HG03103 (cell line): ENCODE data around the gene HOMER2.
"Not testable (repeated sequence)": the region's sequence is repeated elsewhere in the genome, so short reads cannot be mapped to it uniquely, and the experiment has no call there.

ENCODE experiments used
- ATAC-seq: cut with Tn5 transposase; IDR thresholded peaks from one replicate; pipeline ENCODE4 v1.9.1; 2021; ENCODE audit warnings: low read depth; ENCODE audit not compliant: unreplicated experiment

HOMER2 gene

DNA sequence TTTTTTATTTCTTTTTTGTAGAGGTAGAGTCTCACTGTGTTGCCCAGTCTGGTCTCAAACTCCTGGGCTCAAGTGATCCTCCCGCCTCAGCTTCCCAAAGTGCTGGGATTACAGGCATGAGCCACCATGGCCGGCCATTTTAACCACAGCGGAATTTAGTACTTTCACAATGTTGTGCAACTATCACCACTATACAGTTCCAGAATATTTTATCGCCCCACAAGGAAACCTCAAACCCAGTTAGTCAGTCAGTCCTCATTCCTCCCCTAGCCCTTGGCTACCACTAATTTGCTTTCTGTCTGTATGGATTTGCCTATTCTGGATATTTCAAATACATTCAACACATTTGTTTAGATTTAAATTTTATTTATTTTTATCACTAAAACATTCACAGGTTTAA, 15.5 kb upstream of the HOMER2 start:
- no peak for ATAC-seq

DNA sequence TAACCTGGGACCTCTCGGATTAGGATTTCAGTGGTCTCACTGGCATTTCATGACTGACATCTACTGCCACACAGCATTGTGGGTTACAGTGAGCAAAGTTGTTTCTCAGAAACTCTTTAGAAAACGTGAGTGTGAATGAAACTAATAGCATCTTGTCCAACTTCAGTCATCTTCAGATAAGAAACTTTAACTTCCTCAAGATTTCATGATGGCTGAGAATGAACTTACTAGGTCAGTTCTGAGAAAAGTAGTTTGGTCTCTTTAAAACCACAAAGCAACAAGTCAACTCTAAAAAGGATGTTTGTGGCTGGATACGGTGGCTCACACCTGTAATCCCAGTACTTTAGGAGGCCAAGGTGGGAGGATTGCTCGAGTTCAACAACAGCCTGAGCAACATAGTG, 14.2 kb upstream of the HOMER2 start:
- ATAC-seq = no peak

DNA sequence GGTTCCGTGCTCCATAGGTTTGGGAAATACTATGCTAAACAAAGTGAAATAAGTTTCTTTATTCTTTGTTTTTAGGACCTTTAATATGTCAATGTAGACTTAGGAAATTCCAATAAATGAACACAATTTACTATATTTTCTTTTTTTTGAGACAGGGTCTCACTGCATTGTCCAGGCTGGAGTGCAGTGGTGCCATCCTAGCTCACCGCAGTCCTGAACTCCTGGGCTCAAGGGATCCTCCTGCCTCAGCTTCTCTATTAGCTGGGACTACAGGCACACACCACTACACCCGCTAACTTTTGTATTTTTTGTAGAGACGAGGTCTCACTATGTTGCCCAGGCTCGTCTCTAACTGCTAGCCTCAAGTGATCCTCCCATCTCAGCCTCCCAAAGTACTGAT, 12.4 kb upstream of the HOMER2 start:
- ATAC-seq = no peak

DNA sequence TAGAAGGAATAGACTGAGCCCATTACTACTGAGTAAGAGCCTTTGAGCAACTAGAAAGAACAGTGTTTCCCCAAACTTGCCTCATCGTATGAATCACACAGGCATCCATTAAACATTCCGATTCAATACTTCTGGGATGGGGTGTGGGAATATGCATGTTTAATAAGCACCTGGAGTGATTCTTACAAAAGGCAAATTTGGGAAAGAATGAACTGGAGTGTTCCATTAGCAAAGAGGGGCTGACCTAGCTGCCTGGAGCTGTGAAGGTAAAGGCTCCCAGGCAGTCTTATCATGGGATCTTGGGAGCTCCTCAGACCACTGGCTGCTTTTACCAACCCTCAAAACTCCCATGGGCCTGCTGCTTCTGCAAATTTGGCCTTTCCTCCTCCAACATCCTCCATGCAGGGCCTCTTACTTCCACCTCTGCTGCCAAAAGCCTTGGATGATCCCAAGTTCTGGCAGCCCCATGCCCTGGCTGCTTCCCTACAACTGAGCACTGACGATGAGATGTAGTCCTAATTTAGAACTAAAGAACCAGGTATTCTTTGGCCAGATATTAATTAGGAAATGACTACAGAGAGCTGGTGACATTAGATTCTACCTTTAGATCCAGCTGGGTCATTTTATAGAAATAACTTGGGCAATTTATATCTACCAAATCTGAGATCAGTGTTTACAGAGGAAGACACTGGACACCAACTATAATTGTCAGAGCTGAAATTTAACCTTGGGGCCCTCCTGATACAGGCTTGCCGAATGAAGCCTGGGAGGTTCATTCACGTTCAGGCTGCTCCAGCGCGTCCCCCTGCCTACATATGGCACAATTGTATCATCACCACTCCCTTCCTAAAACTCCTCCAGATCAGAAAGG, 11.2 kb upstream of the HOMER2 start:
- ATAC-seq = no peak

DNA sequence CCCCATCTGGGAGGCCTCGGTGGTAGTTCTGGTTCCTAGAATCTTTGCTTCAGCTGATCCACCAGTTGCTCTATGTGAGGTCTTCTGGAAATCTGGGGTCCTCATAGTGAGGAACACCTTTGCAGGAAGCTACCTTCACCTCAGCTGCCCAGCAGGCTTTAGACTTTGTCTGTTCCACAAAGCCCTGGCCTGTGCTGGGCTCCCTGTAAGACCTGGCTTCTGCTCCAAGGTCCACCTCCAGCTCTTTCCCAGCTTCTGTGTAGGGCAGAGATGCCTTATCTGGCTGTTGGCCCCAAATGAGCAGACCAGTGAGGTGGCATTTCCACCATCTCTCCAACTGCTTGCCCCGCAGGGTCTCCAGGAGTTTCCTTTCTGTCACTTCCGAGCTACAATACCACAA, 8.2 kb upstream of the HOMER2 start:
- ATAC-seq = no peak

DNA sequence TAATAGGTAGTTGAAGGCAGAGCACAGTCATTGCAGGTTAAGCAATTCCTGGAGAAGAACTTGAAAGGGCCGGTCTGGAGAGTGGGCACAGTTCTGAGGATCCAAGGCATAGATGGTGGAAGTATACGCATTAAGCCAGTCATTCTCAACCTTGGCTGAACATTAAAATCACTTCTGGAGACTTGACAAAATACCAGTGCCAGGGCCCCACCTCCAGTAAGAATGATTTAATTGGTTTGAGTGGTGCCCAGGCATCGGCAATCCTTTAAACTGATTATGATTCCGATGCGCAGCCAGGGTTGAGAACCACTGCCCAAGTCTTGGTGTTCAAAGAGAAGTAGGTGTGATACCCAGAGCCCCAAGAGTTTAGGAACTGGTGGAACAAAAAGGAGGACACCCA, 6.9 kb upstream of the HOMER2 start:
- no peak for ATAC-seq

DNA sequence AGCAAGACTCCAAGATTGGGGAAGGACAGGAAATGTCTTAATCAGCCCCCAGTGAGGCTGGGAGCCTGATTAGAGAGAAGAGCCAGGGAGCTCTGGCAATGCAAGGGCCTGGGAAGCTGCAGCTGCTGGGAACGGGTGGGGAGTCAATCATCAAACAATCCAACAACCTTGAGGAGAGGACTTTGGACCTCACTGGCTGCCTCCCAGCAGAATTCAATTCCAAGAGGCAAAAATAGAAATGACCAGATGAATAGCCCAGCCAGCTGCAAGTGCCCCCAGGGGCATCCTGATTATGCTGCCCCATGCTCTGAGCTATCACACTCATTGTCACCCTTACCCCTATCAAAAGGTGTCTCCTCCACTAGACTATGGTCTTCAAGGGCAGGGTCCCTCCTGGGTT, 6.1 kb upstream of the HOMER2 start:
- no peak for ATAC-seq

DNA sequence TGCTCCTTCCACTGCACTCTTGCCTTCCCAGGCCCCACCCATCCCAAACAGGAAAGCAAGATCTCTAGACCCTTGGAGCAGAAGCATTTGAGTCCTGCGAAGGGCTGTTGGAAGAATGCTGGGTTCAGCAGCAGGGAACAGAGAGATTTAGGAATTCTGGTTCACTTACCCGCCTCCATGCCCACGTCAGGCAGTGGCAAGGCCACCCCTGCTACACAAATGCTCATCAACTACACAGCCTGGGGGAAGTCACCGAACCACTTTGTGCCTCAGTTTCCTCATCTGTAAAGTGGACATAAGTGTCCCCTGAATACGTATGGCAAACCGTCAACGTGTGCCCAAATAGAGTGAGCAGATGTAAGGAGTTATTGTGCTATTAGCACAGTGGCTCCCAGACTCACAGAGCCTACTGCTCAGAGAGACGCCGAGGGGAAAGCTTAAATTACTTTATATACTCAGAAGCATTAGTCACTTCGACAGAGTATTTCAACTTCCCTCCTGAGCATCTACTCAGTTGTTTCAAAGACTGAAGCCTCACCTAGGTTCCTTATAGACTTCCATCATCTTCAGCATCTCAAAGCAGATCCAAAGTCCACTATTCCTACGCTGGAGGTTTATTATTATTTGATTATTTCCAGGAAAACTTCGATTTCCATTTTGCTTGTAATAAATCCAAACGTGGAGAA, 905 bp downstream of the HOMER2 start:
- ATAC-seq = no peak

DNA sequence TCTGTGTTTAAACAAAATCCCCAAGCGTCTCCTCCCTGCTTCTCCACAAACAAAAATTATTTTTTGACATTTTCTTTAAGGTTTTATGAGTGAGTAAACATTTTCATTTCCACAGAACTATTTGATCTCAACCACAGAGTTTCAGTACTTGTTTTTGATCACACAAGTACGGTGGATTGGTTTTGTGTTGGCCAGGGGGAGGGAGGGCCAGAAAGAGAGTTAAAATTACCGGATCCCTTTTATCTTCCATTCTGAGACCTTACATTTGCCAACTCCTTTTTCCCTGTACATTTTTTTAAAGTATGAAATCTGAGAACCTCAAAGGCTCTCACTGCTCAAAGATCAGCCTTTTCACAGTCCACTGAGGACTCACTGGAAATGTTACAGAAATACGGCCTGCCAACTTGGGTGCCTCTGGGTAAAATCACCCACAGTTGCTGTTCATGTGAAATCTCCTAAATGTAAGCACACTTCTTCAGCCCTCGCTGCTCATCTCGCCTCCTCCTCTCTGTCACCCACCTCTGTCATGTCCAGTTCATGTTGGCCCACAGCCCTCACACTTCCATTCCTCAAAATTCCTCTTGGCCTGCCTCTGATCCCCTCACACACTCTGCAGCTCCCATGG, 1.7 kb downstream of the HOMER2 start:
- ATAC-seq = peak; percentile 53

DNA sequence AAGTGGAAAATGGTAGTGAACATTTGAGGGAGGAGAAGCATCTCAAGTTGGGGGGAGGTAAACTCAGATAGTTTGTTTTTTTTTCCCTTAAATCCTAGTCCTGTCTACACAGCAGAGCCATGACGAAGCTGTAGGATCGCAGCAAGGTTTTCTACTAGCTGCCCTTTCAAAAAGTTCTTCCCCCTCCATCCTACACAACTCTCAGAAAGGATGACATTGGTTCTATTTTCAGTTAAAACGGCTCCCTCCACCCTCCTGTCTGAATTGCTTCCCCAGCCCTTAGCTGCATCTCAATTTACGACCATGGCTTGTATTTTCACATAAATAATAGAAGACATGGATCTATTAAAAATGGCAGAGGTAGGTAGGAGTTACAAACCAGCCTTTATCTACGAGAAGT, 2.2 kb downstream of the HOMER2 start:
- no peak for ATAC-seq

DNA sequence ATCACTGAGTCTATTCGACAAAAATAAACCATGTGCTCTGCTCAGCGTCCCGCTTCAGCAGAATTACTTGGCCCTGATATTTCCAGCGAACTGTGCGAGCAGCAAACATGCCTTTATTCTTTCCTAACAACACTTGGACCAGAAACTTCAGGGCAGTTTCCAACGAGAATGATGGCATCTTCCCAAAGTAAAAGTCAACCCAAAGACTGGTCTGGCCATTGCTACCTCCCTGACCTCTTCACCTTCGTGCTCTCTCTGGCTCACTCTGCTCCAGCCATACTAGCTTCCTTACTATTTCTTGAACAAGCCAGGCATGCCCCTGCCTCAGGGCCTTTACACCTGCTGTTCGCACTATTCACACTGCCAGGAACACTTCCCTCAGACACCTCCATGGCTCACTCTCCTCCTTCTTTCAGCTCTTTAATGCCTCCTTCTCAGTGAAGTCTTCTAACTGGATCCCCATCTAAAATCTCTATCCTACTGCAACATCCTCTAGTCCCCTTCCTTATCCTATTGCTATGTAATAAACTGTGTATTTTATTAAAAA, 6.3 kb downstream of the HOMER2 start:
- no peak for ATAC-seq

DNA sequence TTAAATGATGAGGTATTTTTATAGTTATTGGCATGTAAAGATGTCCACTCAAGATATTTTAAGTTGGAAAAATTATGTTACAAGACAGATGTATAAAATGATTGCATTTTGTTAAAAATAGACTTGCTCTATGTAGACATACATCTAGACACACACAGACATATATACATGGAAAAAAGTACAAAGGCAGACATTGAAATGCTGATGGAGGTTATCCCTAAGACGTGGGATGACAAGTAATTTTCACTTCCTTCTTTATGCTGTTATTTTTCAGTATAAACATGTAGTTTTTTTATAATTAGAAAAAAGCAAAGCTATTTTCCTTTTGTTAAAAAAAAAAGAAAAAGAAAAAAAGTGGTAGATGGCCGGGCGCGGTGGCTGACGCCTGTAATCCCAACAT, 7.2 kb downstream of the HOMER2 start:
- ATAC-seq = no peak

DNA sequence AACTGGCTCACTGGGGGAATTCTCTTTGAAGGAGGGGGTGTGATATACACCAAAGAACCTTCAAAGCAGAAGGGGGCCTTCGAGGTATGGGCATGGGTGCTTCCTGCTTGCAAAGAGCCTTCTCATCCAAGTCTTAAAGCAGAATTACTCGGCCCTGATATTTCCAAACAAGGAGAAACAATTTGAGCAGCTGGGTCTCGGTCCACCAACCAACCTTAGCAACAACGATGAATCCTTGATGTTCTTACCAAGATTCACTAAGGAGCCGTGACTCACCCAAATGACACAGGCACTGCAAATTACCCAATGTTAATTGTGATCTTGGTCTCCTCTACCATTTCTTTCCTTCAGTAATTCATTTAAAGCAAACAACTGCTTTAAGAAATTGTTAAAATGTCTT, 7.7 kb downstream of the HOMER2 start:
- ATAC-seq = no peak

DNA sequence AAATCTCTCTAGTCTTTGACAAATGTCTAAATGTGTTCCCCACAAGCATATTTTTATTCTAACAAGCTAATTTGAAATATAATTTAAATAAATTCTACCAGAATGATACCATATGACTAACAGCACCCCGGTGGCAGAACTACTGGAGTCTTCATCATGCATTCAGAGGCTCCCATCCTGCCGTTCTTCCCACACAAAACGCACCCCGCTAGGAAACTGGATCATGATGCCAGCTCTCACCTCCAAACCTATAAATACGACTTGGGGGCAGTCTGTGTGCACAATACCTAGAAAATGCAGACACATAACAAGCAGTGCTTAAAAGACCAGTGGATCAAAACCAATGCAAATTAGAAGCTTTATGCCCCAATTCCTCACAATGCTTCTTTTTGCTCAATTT, 8.5 kb downstream of the HOMER2 start:
- no peak for ATAC-seq

DNA sequence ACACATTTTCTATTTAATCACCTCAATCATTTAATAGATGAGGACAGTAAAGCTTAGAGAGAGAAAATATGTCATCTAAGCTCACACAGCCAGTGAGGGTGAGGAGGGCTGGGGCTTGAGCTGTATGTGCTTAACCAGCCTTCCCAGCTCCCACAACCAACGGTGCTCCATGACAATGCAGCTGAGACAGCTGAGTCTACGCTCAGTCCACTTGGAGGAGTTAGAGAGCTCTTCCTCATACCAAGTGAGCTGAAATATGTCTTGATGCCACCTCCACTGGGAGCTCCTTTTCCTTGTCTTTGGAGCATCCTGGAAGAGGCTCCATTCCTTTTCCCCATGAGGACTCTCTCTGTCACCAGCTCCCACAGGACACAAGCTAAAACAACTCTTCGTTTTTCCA, 9.3 kb downstream of the HOMER2 start:
- ATAC-seq = no peak

DNA sequence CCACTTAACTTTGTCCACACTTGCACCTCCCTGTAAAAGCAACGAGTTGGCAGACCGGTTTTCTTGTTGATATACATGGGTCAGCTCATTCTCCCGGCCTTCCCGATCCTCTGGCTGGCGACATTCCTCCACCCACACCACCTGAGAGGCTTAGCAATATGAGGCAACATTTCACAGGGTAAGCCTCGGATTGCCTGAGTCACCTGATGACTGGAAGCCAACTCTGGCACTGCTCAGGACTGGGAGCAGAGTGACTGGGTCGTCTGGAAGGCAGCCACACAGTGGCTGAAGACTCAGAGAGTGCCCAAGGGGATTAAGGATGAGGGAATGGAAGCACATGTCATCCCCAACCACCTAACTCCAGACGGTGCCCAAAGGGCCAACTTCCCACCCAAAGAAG, 9.8 kb downstream of the HOMER2 start:
- no peak for ATAC-seq

DNA sequence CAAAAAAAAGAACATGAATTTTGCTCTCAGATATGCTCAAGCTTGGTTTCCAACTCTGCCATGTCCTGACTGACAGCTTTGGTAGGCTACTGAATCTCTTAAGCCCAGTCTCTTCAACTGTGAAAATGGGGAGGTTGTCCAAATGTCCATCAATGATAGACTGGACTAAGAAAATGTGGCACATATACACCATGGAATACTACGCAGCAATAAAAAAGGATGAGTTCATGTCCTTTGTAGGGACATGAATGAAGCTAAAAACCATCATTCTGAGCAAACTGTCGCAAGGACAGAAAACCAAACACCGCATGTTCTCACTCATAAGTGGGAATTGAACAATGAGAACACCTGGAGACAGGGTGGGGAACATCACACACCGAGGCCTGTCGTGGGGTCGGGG, 12.8 kb downstream of the HOMER2 start:
- not testable (repeated sequence) for ATAC-seq

DNA sequence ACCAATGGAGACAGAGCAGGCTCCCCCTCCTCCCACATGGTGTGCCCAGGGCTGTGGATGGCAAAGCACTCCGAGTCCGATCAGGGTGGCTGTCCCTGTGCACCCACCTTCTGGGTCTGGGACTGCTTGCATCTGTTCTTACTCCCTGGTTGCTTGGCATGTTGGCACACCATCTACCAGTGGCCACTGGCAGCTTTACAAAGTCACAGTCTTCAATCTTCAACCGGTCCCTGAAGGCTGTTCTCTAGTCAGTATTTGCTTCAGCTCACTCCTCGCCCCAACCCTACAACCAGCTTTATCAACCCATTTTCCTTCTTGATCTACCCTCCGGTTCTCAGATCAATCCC, 14.8 kb downstream of the HOMER2 start:
- no peak for ATAC-seq

DNA sequence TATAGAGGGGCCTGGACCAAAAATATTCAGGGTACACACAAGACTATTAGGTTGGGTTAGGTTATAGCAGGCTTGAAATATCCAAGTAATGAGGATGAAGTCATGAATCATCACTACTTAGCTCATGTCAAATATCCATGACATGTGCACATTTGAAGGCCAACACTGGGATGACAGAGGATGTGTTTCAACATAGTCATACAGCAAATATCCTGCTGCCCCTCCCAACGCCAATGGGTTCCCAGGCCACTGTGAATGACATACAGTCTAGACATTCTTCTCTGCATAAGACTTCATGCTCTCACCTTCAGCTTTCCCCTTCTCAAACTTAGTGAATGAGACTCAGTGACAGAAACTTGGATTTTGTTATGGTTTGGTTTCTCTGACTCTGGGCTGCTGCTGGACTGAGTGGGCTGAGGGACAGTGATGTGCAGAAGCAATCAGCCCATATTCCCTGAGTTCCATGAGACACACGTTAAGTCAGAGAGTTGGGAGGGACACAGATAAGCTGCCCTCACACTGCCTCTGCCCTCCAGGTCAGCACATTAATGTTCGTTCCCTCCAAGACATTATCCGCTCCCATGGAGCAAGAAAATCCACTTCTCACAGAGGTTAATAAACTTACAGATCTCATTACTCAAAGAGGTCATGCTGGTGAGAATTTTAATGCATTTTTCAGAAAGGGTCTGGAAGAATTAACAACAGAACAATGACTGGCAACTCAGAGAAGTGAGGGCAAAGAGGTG, 15.4 kb downstream of the HOMER2 start:
- ATAC-seq = no peak

DNA sequence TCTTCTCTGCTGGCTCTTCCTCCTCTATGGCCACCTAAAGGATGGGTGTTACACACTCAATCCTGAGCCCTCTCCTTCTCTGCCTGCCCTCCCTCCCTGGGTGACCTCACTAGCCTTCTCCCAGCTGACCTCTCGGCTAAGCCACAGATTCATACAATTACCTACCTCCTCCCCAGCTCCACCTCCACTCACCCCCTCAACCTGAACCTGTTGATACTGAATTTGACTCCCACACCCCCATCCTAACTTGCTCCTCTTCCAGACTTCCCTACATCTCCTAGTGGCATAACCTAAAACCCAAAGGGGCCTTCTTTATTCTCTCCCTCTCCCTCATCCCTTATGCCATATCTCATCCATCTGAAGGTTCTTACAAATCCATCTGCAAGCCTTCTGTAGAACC, 17.1 kb downstream of the HOMER2 start:
- no peak for ATAC-seq
